HCT116 (cell line): ENCODE results near the gene PKN3. TPM values are rescaled to one million over a fixed set of nuclear protein-coding genes. Genes with fewer than 3 reads are reported as not detected.

ENCODE experiments used
- EZH2 ChIP-seq: fragments of 200-600 bp; sonication (generic); IDR thresholded peaks from 2 replicates; pipeline ENCODE4 v1.6.1; 2017; ENCODE audit warnings: antibody characterized with exemption, mixed run types
- EZH2phosphoT487 ChIP-seq: fragments of 200-600 bp; IDR thresholded peaks from 2 replicates; pipeline ENCODE4 v1.6.1; 2018; ENCODE audit warnings: antibody characterized with exemption, borderline replicate concordance
- POLR2A ChIP-seq: IDR thresholded peaks from 2 replicates; pipeline ENCODE4 v1.7.0; 2011; ENCODE audit warnings: borderline replicate concordance; ENCODE audit not compliant: insufficient read depth, insufficient read length; ENCODE audit errors: extremely low read depth
- POLR2AphosphoS5 ChIP-seq: IDR thresholded peaks from 2 replicates; pipeline ENCODE4 v1.6.1; 2011; ENCODE audit warnings: mild to moderate bottlenecking, low read depth, low read length, moderate library complexity
- SRF ChIP-seq: IDR thresholded peaks from 2 replicates; pipeline ENCODE4 v1.6.1; 2012; ENCODE audit warnings: low read depth
- TCF7L2 ChIP-seq: IDR thresholded peaks from 2 replicates; pipeline ENCODE4 v1.7.0; 2011; ENCODE audit warnings: borderline replicate concordance, inconsistent platforms; ENCODE audit not compliant: insufficient read depth, insufficient read length; ENCODE audit errors: extremely low read depth
- YY1 ChIP-seq: IDR thresholded peaks from 2 replicates; pipeline ENCODE4 v1.6.1; 2011; ENCODE audit warnings: low read length, low read depth, moderate library complexity, mild to moderate bottlenecking; ENCODE audit not compliant: insufficient replicate concordance; ENCODE audit errors: extremely low read depth
- ZFX ChIP-seq: fragments of 450-650 bp; IDR thresholded peaks from 2 replicates; pipeline ENCODE4 v1.6.1; 2017
- total RNA-seq: library from RNA; stranded (reverse); gene quantifications from one replicate; pipeline ENCODE4 v1.2.1, GENCODE V29; 2021; ENCODE audit not compliant: unreplicated experiment
- TF ChIP-seq, protein P1 (sequence below), 3 experiments: fragments of 200-600 bp in 1 of 3; sonication (generic) in 1 of 3; IDR thresholded peaks in 2 of 3; conservative IDR thresholded peaks in 1 of 3; 2 replicates each; pipeline ENCODE4 v1.5.1; 2012 to 2017; ENCODE audit warnings: low read depth in 2 of 3, low read length in 2 of 3, antibody characterized with exemption in 1 of 3, borderline replicate concordance in 1 of 3, control low read depth in 1 of 3, mild to moderate bottlenecking in 1 of 3, mixed read lengths in 1 of 3, mixed run types in 1 of 3, moderate library complexity in 1 of 3; ENCODE audit not compliant: insufficient read depth in 1 of 3
- TF ChIP-seq, protein P2 (sequence below): IDR thresholded peaks from 2 replicates; pipeline ENCODE4 v1.6.1; 2012
- TF ChIP-seq, protein P3 (sequence below): IDR thresholded peaks from 2 replicates; pipeline ENCODE4 v1.6.1; 2012

PKN3 gene
- total RNA-seq, 1 experiment from 2014 or later = 37.9 TPM

DNA sequence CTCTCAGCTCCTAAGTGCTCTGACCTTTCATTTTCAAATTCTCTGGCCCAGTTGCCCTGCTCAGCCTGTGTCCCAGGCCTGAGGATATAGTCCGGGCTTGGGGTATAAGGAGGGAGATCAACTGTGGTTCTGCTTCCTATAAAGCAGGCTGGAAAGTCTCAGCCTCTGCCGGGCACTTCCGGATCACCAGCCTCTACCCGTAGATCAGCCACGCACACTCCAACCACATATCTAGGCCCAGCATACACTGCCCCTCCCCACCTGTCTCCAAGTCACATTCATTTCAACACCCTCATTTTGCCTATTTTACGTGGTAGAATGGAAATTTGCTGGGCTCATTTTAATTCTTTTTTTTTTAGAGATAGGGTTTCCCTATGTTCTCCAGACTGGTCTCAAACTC is 66.3 kb downstream of the PKN3 start (continued):
- TF ChIP-seq, protein P1, sequence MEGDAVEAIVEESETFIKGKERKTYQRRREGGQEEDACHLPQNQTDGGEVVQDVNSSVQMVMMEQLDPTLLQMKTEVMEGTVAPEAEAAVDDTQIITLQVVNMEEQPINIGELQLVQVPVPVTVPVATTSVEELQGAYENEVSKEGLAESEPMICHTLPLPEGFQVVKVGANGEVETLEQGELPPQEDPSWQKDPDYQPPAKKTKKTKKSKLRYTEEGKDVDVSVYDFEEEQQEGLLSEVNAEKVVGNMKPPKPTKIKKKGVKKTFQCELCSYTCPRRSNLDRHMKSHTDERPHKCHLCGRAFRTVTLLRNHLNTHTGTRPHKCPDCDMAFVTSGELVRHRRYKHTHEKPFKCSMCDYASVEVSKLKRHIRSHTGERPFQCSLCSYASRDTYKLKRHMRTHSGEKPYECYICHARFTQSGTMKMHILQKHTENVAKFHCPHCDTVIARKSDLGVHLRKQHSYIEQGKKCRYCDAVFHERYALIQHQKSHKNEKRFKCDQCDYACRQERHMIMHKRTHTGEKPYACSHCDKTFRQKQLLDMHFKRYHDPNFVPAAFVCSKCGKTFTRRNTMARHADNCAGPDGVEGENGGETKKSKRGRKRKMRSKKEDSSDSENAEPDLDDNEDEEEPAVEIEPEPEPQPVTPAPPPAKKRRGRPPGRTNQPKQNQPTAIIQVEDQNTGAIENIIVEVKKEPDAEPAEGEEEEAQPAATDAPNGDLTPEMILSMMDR (IDR thresholded peaks at IDR 0.05 in 2 of 3, conservative IDR thresholded peaks at IDR 0.05 in 1 of 3; ENCODE audit: borderline replicate concordance in 1 of 3, insufficient read depth in 1 of 3, low read depth in 2 of 3, low read length in 2 of 3) = no peak
- TF ChIP-seq YY1 (no peak), EZH2 (no peak), SRF (no peak), POLR2AphosphoS5 (no peak), ZFX (no peak), EZH2phosphoT487 (no peak), TCF7L2 (no peak), POLR2A (no peak)
- TF ChIP-seq, protein P2, sequence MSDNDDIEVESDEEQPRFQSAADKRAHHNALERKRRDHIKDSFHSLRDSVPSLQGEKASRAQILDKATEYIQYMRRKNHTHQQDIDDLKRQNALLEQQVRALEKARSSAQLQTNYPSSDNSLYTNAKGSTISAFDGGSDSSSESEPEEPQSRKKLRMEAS = no peak
- TF ChIP-seq, protein P3, sequence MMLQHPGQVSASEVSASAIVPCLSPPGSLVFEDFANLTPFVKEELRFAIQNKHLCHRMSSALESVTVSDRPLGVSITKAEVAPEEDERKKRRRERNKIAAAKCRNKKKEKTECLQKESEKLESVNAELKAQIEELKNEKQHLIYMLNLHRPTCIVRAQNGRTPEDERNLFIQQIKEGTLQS = no peak

Other genes starting within 250 kb of the PKN3 start
- 46.8 TPM for gene ODF2, start 246.5 kb upstream of the PKN3 start, total RNA-seq
- gene GLE1, start 197.8 kb upstream of the PKN3 start, total RNA-seq = 36.6 TPM
- 111 TPM for gene SPTAN1, start 149.9 kb upstream of the PKN3 start, total RNA-seq
- 155 TPM for gene DYNC2I2, start 45.7 kb upstream of the PKN3 start, total RNA-seq
- 595 TPM for gene SET, start 13.3 kb upstream of the PKN3 start, total RNA-seq
- 57.6 TPM for gene ZDHHC12, start 21.6 kb downstream of the PKN3 start, total RNA-seq
- 18.0 TPM for gene ZER1, start 69.4 kb downstream of the PKN3 start, total RNA-seq
- 17.5 TPM for gene TBC1D13, start 84.8 kb downstream of the PKN3 start, total RNA-seq
- gene ENDOG, start 116.0 kb downstream of the PKN3 start, total RNA-seq = 27.2 TPM
- gene SPOUT1, start 127.3 kb downstream of the PKN3 start, total RNA-seq = 70.4 TPM
- gene KYAT1, start 179.4 kb downstream of the PKN3 start, total RNA-seq = 10.1 TPM
- gene LRRC8A, start 179.6 kb downstream of the PKN3 start, total RNA-seq = 22.0 TPM
- gene PHYHD1, start 218.5 kb downstream of the PKN3 start, total RNA-seq = 0.32 TPM
- 12.0 TPM for gene DOLK, start 245.1 kb downstream of the PKN3 start, total RNA-seq
- gene NUP188, start 245.2 kb downstream of the PKN3 start, total RNA-seq = 115 TPM